MG63 (cell line): ENCODE results near the gene TRIM41. TPM values are rescaled to one million over a fixed set of nuclear protein-coding genes. Genes with fewer than 3 reads are reported as not detected.
"Not testable (repeated sequence)": the region's sequence is repeated elsewhere in the genome, so short reads cannot be mapped to it uniquely, and the experiment has no call there.

Experiments used
- DNase-seq: peaks from one replicate; pipeline ENCODE4 v3.0.0-alpha.2; 2020
- H3K27me3 ChIP-seq: fragments of 250-450 bp; sonication (Bioruptor Pico); 2 replicates; pipeline ENCODE4 v1.5.1; 2020; ENCODE audit warnings: mild to moderate bottlenecking, moderate library complexity
- H3K36me3 ChIP-seq: fragments of 250-450 bp; sonication (Bioruptor Pico); 2 replicates; pipeline ENCODE4 v1.5.1; 2020; ENCODE audit warnings: mild to moderate bottlenecking, moderate library complexity
- H3K4me3 ChIP-seq: fragments of 250-450 bp; sonication (Bioruptor Pico); 2 replicates; pipeline ENCODE4 v1.5.1; 2020; ENCODE audit warnings: mild to moderate bottlenecking, moderate library complexity
- H3K9me3 ChIP-seq: fragments of 250-450 bp; sonication (Bioruptor Pico); 2 replicates; pipeline ENCODE4 v1.5.1; 2020; ENCODE audit warnings: mild to moderate bottlenecking, moderate library complexity
- total RNA-seq: library from RNA; depleted of rRNA; stranded (reverse); fragments of >200 nt; shearing (Covaris generic); gene quantifications from 2 replicates; pipeline ENCODE4 v1.2.3, GENCODE V29; 2014; ENCODE audit warnings: low replicate concordance; rRNA removed

TRIM41 gene
- total RNA-seq, 1 experiment from 2014 or later = 43.0 TPM

- H3K27me3 ChIP-seq, H3K4me3 ChIP-seq, H3K36me3 ChIP-seq, H3K9me3 ChIP-seq, DNase-seq: not testable (repeated sequence)
Observed at GRCh38 chr5:181282415-181282814, 59.3 kb downstream of the TRIM41 start.

GRCh38 chr5:181282874-181283273 lies 59.8 kb downstream of the TRIM41 start:
- Histone ChIP-seq H3K4me3 (no peak overlapping the region), H3K9me3 (no peaks in the 10 kb centered on the region), H3K27me3 (no peaks in the 10 kb centered on the region; the same call in 1 of the 2 replicates), H3K36me3 (no peaks in the 10 kb centered on the region)
- no peak for DNase-seq

- Histone ChIP-seq H3K9me3 (no peaks in the 10 kb centered on the region), H3K27me3 (no peaks in the 10 kb centered on the region; the same call in 1 of the 2 replicates), H3K36me3 (no peaks in the 10 kb centered on the region), H3K4me3 (no peak overlapping the region)
- DNase-seq = peak; percentile 60
Observed at GRCh38 chr5:181283347-181283746, 60.3 kb downstream of the TRIM41 start.

- not testable (repeated sequence) for H3K4me3 ChIP-seq, H3K27me3 ChIP-seq, H3K9me3 ChIP-seq, DNase-seq, H3K36me3 ChIP-seq
Observed at GRCh38 chr5:181283841-181284755, 61.0 kb downstream of the TRIM41 start.

Other genes with a start within 250 kb of the TRIM41 start
- not detected in 2 replicates for gene BTNL3, start 234.4 kb upstream of the TRIM41 start, total RNA-seq
- 0.76 and 0.99 TPM in 2 replicates for gene BTNL9, start 183.0 kb upstream of the TRIM41 start, total RNA-seq
- not detected in 2 replicates for gene OR2V1, start 92.1 kb upstream of the TRIM41 start, total RNA-seq
- gene OR2V2, start 75.7 kb upstream of the TRIM41 start, total RNA-seq = not detected in 2 replicates
- 15.6 and 22.6 TPM in 2 replicates for gene TRIM7, start 18.1 kb upstream of the TRIM41 start, total RNA-seq
- gene RACK1, start 20.6 kb downstream of the TRIM41 start, total RNA-seq = 8,781 and 10,327 TPM in 2 replicates
- gene TRIM52, start 37.9 kb downstream of the TRIM41 start, total RNA-seq = 3.9 and 5.8 TPM in 2 replicates
- not detected in 2 replicates for gene OR4F3, start 144.0 kb downstream of the TRIM41 start, total RNA-seq